Progenitor cell of endocrine pancreas (in vitro differentiated cells): ENCODE data around the gene AP1B1. TPM values are rescaled to one million over a fixed set of nuclear protein-coding genes. Genes with fewer than 3 reads are reported as not detected.

Experiments
- DNase-seq: peaks from one replicate; pipeline ENCODE4 v3.0.0; 2021; ENCODE audit warnings: low spot score; ENCODE audit not compliant: unreplicated experiment
- H3K27ac Mint-ChIP-seq: 2 replicates; pipeline ENCODE4 v1.8.0; 2021; ENCODE audit warnings: mild to moderate bottlenecking, moderate library complexity, mixed read lengths
- H3K27me3 Mint-ChIP-seq: 2 replicates; pipeline ENCODE4 v1.8.0; 2021; ENCODE audit warnings: mixed read lengths
- H3K36me3 Mint-ChIP-seq: 2 replicates; pipeline ENCODE4 v1.8.0; 2022; ENCODE audit warnings: mixed read lengths; ENCODE audit not compliant: insufficient read depth
- H3K4me1 Mint-ChIP-seq: 2 replicates; pipeline ENCODE4 v1.8.0; 2021; ENCODE audit warnings: low read depth, mixed read lengths
- H3K4me3 Mint-ChIP-seq: 2 replicates; pipeline ENCODE4 v1.8.0; 2021; ENCODE audit warnings: low read depth, mild to moderate bottlenecking, moderate library complexity, mixed read lengths
- H3K9me3 Mint-ChIP-seq: 2 replicates; pipeline ENCODE4 v1.8.0; 2021; ENCODE audit warnings: low read depth, mixed read lengths
- CTCF ChIP-seq: fragments of 200-600 bp; sonication (generic); IDR thresholded peaks from one replicate; pipeline ENCODE4 v1.5.0; 2021; ENCODE audit warnings: antibody characterized with exemption, mild to moderate bottlenecking; ENCODE audit not compliant: unreplicated experiment
- total RNA-seq: library from RNA; stranded (reverse); gene quantifications from 2 replicates; pipeline ENCODE4 v1.2.1, GENCODE V29; 2021

Gene AP1B1
- total RNA-seq, 1 donor from 2014 or later, result 59.6 TPM

- H3K4me3 Mint-ChIP-seq, result no peak overlapping the region
- no peaks in the 10 kb centered on the region for H3K9me3 Mint-ChIP-seq
- no peak for TF ChIP-seq CTCF
- DNase-seq, result no peak
- peaks cover 25% of the 10 kb centered on the region for H3K36me3 Mint-ChIP-seq
- no peaks in the 10 kb centered on the region for H3K27me3 Mint-ChIP-seq
- peaks cover 6% of the 10 kb centered on the region for H3K4me1 Mint-ChIP-seq
- H3K27ac Mint-ChIP-seq, result no peak overlapping the region
Measured at GRCh38 chr22:29342577-29343312, 45.6 kb downstream of the AP1B1 start.

DNA sequence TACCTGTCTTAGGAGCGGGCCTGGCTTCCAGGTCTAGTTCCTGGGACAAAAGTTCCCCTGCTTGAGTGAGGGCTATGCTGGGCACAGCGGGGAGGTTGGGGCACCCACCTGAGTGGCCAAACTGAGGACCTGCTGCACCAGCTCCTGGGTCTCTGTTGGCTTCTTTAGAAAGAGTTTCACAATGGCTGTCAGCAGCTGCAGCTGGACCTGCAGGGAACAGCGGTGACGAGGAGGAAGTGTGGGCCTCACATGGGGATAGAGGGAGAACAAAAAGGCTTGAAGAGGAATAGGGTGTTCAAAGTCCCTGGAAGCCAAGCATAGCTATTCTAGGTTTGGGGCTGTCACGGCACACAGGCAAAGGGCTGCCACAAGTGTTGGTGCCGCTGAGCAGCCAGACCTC, 46.2 kb downstream of the AP1B1 start:
- no peak for TF ChIP-seq CTCF
- Mint-ChIP-seq H3K9me3 (no peaks in the 10 kb centered on the region), H3K4me3 (no peak overlapping the region), H3K27me3 (no peaks in the 10 kb centered on the region), H3K36me3 (peaks cover 23% of the 10 kb centered on the region), H3K27ac (no peak overlapping the region), H3K4me1 (peaks cover 6% of the 10 kb centered on the region)
- no peak for DNase-seq

DNA sequence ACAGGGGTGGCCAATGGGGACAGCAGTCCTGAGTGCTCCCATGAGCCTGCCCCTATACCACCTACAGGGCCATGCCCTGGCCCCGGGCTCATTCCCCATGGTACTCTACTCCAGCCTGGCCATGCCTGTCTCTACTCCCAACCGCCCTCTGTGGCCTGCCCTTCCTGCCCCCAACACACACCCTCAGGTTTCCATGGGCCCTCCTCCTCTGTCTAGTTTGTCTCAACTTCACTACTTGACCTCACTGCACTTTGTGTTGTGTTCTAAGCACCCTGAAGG, 46.6 kb downstream of the AP1B1 start:
- Mint-ChIP-seq H3K36me3 (peaks cover 25% of the 10 kb centered on the region), H3K9me3 (no peaks in the 10 kb centered on the region), H3K27ac (no peak overlapping the region), H3K4me3 (no peak overlapping the region), H3K27me3 (no peaks in the 10 kb centered on the region), H3K4me1 (peaks cover 6% of the 10 kb centered on the region)
- no peak for TF ChIP-seq CTCF
- DNase-seq, result no peak

GRCh38 chr22:29341056-29341848, 47.1 kb downstream of the AP1B1 start:
- Mint-ChIP-seq H3K9me3 (no peaks in the 10 kb centered on the region), H3K27me3 (no peaks in the 10 kb centered on the region), H3K4me3 (no peak overlapping the region), H3K4me1 (peaks cover 6% of the 10 kb centered on the region), H3K27ac (no peak overlapping the region), H3K36me3 (peaks cover 26% of the 10 kb centered on the region)
- no peak for DNase-seq
- no peak for TF ChIP-seq CTCF

- no peak for TF ChIP-seq CTCF
- H3K27me3 Mint-ChIP-seq, result no peaks in the 10 kb centered on the region
- H3K9me3 Mint-ChIP-seq, result no peaks in the 10 kb centered on the region
- no peak overlapping the region for H3K4me3 Mint-ChIP-seq
- peaks cover 28% of the 10 kb centered on the region for H3K36me3 Mint-ChIP-seq
- H3K4me1 Mint-ChIP-seq, result peaks cover 6% of the 10 kb centered on the region
- H3K27ac Mint-ChIP-seq, result no peak overlapping the region
- DNase-seq, result no peak
Measured at GRCh38 chr22:29340566-29340965, 47.8 kb downstream of the AP1B1 start.
